HEK293 (cell line): ENCODE measurements around the gene ZNF771.

Source experiments
- CTCF ChIA-PET: fragments of 350-600 bp; formaldehyde crosslinking; extraction: SDS; loops from one replicate; lab custom pipeline; 2021; ENCODE audit warnings: antibody characterized with exemption; lab: Yijun Ruan, JAX
- POLR2A ChIA-PET: fragments of 300-600 bp; formaldehyde crosslinking; extraction: SDS; loops from one replicate; lab custom pipeline; 2020; ENCODE audit warnings: antibody characterized with exemption, inconsistent platforms; lab: Yijun Ruan, JAX
- H3K27ac ChIP-seq: fragments of 200-500 bp; sonication (Bioruptor generic); 2 replicates; pipeline ENCODE4 v1.5.1; 2014; ENCODE audit warnings: low read depth, low read length, control low read depth, inconsistent platforms; ENCODE audit errors: extremely low read depth
- H3K36me3 ChIP-seq, 2 experiments: fragments of 200-500 bp in 1 of 2; sonication (Bioruptor generic) in 1 of 2; 1 replicate in 1 of 2; 2 replicates in 1 of 2; pipeline ENCODE4 v1.5.1; 2014 to 2017; ENCODE audit warnings: inconsistent platforms in 2 of 2, low read length in 2 of 2; ENCODE audit not compliant: control insufficient read depth in 2 of 2, insufficient read depth in 1 of 2
- H3K4me1 ChIP-seq: fragments of 200-500 bp; sonication (Bioruptor generic); 2 replicates; pipeline ENCODE4 v1.5.1; 2014; ENCODE audit warnings: mild to moderate bottlenecking, low read length, inconsistent platforms; ENCODE audit not compliant: control insufficient read depth, insufficient read depth
- H3K4me3 ChIP-seq: 2 replicates; pipeline ENCODE4 v1.5.1; 2011; ENCODE audit warnings: low read depth, mild to moderate bottlenecking, control low read depth, low read length, moderate library complexity
- H3K9me3 ChIP-seq: fragments of 200-500 bp; sonication (Bioruptor generic); 2 replicates; pipeline ENCODE4 v1.5.1; 2014; ENCODE audit warnings: low read depth, low read length, inconsistent platforms; ENCODE audit not compliant: control insufficient read depth, insufficient read depth
- ATF2 ChIP-seq: fragments of 450-650 bp; formaldehyde crosslinking; IDR thresholded peaks from 2 replicates; pipeline ENCODE4 v1.5.1; 2016; ENCODE audit warnings: missing biosample characterization, missing genetic modification characterization, low read depth
- KLF9 ChIP-seq: fragments of 450-650 bp; formaldehyde crosslinking; IDR thresholded peaks from 2 replicates; pipeline ENCODE4 v1.5.1; 2016; ENCODE audit warnings: missing biosample characterization, missing genetic modification characterization, low read depth
- OVOL3 ChIP-seq: fragments of 450-650 bp; formaldehyde crosslinking; IDR thresholded peaks from 2 replicates; pipeline ENCODE4 v1.5.1; 2016; ENCODE audit warnings: missing biosample characterization, missing genetic modification characterization
- PRDM10 ChIP-seq: fragments of 450-650 bp; formaldehyde crosslinking; IDR thresholded peaks from 2 replicates; pipeline ENCODE4 v1.5.1; 2016; ENCODE audit warnings: missing biosample characterization, missing genetic modification characterization
- PRDM4 ChIP-seq: fragments of 450-650 bp; formaldehyde crosslinking; IDR thresholded peaks from 2 replicates; pipeline ENCODE4 v1.5.1; 2017; ENCODE audit warnings: missing biosample characterization, missing genetic modification characterization
- SETDB1 ChIP-seq: IDR thresholded peaks from one replicate; pipeline ENCODE4 v1.6.1; 2017; ENCODE audit warnings: mild to moderate bottlenecking, low read length, moderate library complexity, mixed read lengths; ENCODE audit not compliant: insufficient read length
- TCF7L2 ChIP-seq: IDR thresholded peaks from 2 replicates; pipeline ENCODE4 v1.6.1; 2011; ENCODE audit warnings: low read depth, mild to moderate bottlenecking, inconsistent platforms, low read length, moderate library complexity, borderline replicate concordance
- TRIM28 ChIP-seq: IDR thresholded peaks from 2 replicates; pipeline ENCODE4 v1.6.1; 2011; ENCODE audit warnings: low read length, control low read depth, borderline replicate concordance
- TSHZ1 ChIP-seq: fragments of 450-650 bp; formaldehyde crosslinking; IDR thresholded peaks from 2 replicates; pipeline ENCODE4 v1.5.1; 2016; ENCODE audit warnings: missing biosample characterization, missing genetic modification characterization, borderline replicate concordance
- WT1 ChIP-seq: fragments of 450-650 bp; formaldehyde crosslinking; IDR thresholded peaks from 2 replicates; pipeline ENCODE4 v1.5.1; 2016; ENCODE audit warnings: missing biosample characterization, missing genetic modification characterization
- ZBTB20 ChIP-seq: fragments of 450-650 bp; formaldehyde crosslinking; IDR thresholded peaks from 2 replicates; pipeline ENCODE4 v1.5.1; 2016; ENCODE audit warnings: missing biosample characterization, missing genetic modification characterization
- ZNF23 ChIP-seq: fragments of 450-650 bp; formaldehyde crosslinking; IDR thresholded peaks from 2 replicates; pipeline ENCODE4 v1.5.1; 2016; ENCODE audit warnings: missing biosample characterization, missing genetic modification characterization, borderline replicate concordance
- ZNF335 ChIP-seq: fragments of 450-650 bp; formaldehyde crosslinking; conservative IDR thresholded peaks from 2 replicates; pipeline ENCODE4 v1.5.1; 2016; ENCODE audit warnings: missing biosample characterization, missing genetic modification characterization
- ZNF548 ChIP-seq: fragments of 450-650 bp; formaldehyde crosslinking; IDR thresholded peaks from 2 replicates; pipeline ENCODE4 v1.5.1; 2016; ENCODE audit warnings: missing biosample characterization, missing genetic modification characterization
- ZNF610 ChIP-seq: fragments of 450-650 bp; formaldehyde crosslinking; IDR thresholded peaks from 2 replicates; pipeline ENCODE4 v1.5.1; 2016; ENCODE audit warnings: missing biosample characterization, missing genetic modification characterization, borderline replicate concordance
- ZNF76 ChIP-seq: fragments of 450-650 bp; formaldehyde crosslinking; IDR thresholded peaks from 2 replicates; pipeline ENCODE4; 2016; ENCODE audit warnings: low read depth, missing biosample characterization, missing genetic modification characterization, borderline replicate concordance
- ZNF791 ChIP-seq: fragments of 450-650 bp; formaldehyde crosslinking; IDR thresholded peaks from 2 replicates; pipeline ENCODE4 v1.5.1; 2016; ENCODE audit warnings: missing biosample characterization, missing genetic modification characterization
- ZSCAN18 ChIP-seq: fragments of 450-650 bp; formaldehyde crosslinking; IDR thresholded peaks from 2 replicates; pipeline ENCODE4 v1.5.1; 2016; ENCODE audit warnings: missing biosample characterization, missing genetic modification characterization

ZNF771 gene

GRCh38 chr16:30406795-30407101, 658 bp upstream of the ZNF771 start:
- H3K9me3 ChIP-seq, result no peaks in the 10 kb centered on the region
- H3K27ac ChIP-seq, result peak overlapping the region; percentile 92
- peaks cover 0 to 26% of the 10 kb centered on the region in 2 experiments; a peak in 2 of 3 replicates for H3K36me3 ChIP-seq
- POLR2A ChIA-PET, result interaction anchor here (1.0 to 5.9 kb wide), 18 partner anchors 7 to 314 kb away, joined by 3 to 64 read pairs (median 6); partner anchors contain the start of genes CD2BP2, DCTPP1, FBRS and TBC1D10B
- TF ChIP-seq ATF2 (tag by site-specific recombination) (no peak), PRDM4 (tag by site-specific recombination) (no peak), TRIM28 (no peak), TCF7L2 (no peak), ZSCAN18 (tag by site-specific recombination) (no peak), WT1 (tag by site-specific recombination) (no peak), ZNF335 (tag by site-specific recombination) (no peak), OVOL3 (tag by site-specific recombination) (no peak), ZNF23 (no peak), SETDB1 (no peak), ZNF791 (tag by site-specific recombination) (no peak), ZNF610 (tag by site-specific recombination) (no peak), ZNF548 (tag by site-specific recombination) (no peak)
- peaks cover 5% of the 10 kb centered on the region; the same call in 1 of the 2 replicates for H3K4me1 ChIP-seq
- peak overlapping the region; percentile 82 for H3K4me3 ChIP-seq
- CTCF ChIA-PET, result interaction anchor here (1.0 to 2.5 kb wide), 4 partner anchors 23 to 315 kb away, joined by 3 to 11 read pairs (median 8); partner anchors contain the start of genes DCTPP1 and TBX6

DNA sequence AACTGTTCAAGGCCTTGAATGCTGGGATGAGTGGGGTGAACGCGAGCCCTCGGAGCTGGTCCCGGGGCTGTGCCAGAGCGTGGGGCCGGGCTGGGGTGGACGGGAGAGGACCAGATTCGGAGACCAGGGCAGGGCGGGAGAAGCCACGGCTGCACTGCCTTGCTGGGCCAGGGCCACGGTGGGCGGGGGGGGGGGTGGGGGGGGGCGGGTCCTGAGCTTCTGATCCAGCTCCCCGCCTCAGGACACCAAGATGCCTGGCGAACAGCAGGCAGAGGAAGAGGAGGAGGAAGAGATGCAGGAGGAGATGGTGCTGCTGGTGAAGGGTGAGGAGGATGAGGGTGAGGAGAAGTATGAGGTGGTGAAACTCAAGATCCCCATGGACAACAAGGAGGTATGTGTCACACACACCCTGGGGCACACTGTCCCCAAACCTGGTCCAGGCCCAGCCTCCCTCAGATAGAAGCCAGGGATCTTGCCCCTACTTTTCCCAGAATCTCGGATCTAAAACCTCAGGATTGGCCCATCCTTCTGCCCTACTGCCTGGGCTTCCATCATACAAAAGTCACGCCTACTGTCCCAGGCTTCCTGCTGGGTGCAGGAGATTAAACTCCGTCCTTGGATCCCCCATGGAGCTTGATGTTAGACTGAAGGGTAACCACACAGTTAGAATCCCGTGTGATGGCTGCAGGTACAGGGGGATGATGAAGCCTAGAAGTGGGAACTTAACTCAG, 563 bp downstream of the ZNF771 start:
- Histone ChIP-seq H3K9me3 (no peaks in the 10 kb centered on the region), H3K36me3 (peaks cover 6 to 38% of the 10 kb centered on the region in 2 experiments; a peak in 2 of 3 replicates), H3K27ac (peak overlapping the region; percentile 92), H3K4me1 (peaks cover 5% of the 10 kb centered on the region; the same call in 1 of the 2 replicates), H3K4me3 (peak overlapping the region; percentile 82)
- POLR2A ChIA-PET, result interaction anchor here (0.5 to 5.9 kb wide), 26 partner anchors 8 to 584 kb away, joined by 3 to 64 read pairs (median 4); partner anchors contain the start of genes ALDOA, CD2BP2, DCTPP1 and FBRS
- CTCF ChIA-PET, result interaction anchor here (0.6 to 2.9 kb wide), 21 partner anchors 10 to 447 kb away, joined by 3 to 27 read pairs (median 5); partner anchors contain the start of genes DCTPP1, TBX6, TLCD3B and ZNF48
- TF ChIP-seq ZNF76 (tag by site-specific recombination) (peak; percentile 82), ZBTB20 (peak; percentile 49), KLF9 (tag by site-specific recombination) (peak; percentile 16), ATF2 (tag by site-specific recombination) (no peak), TSHZ1 (tag by site-specific recombination) (no peak), PRDM10 (peak; percentile 29; the same call in 1 of the 2 replicates)
